HG03159 (cell line): ENCODE results near the gene WSB2.
"Not testable (repeated sequence)": the region's sequence is repeated elsewhere in the genome, so short reads cannot be mapped to it uniquely, and the experiment has no call there.

Experiments
- ATAC-seq: cut with Tn5 transposase; IDR thresholded peaks from one replicate; pipeline ENCODE4 v1.9.1; 2021; ENCODE audit warnings: mild to moderate bottlenecking, moderate library complexity; ENCODE audit not compliant: unreplicated experiment

Gene WSB2

GRCh38 chr12:117999806-118000205, 61.2 kb downstream of the WSB2 start:
- ATAC-seq, result not testable (repeated sequence)

- ATAC-seq, result no peak
These were observed 62.3 kb downstream of the WSB2 start for GRCh38 chr12:117998719-117999118.

- no peak for ATAC-seq
These were observed 66.2 kb downstream of the WSB2 start for GRCh38 chr12:117994551-117995438.

GRCh38 chr12:117986705-117987469, 74.1 kb downstream of the WSB2 start:
- ATAC-seq, result no peak

- no peak for ATAC-seq
These were observed 75.8 kb downstream of the WSB2 start for GRCh38 chr12:117985182-117985581.
